ENCODE results near the gene ZNF205. TPM values are rescaled to one million over a fixed set of nuclear protein-coding genes. Genes with fewer than 3 reads are reported as not detected.
"Not testable (repeated sequence)": the region's sequence is repeated elsewhere in the genome, so short reads cannot be mapped to it uniquely, and the experiment has no call there.

The ZNF205 gene
- total RNA-seq, 1 donor, result 17.7 TPM

DNA sequence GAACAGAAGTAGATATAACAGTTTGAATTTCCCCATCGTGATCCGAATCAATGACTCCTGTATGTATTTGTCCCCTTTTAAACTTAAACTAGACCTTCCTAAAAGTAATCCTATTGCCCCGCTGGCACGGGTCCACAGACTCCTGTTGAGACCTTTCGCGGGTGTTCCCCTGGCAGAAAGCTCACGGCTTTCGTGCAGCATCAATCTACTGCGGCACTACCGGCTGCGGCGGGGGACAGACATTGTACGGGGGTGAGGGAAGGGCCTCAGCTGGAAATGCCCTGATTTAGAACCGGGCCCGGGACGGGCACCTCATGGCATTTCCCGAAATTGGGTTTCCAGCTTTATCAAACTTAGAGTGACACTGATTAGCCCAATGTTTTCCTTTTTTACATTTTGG is 32.4 kb upstream of the ZNF205 start:
- no peak overlapping the region for H3K27ac ChIP-seq (ENCODE audit: low read depth, low read length)
- H3K4me2 ChIP-seq (ENCODE audit: insufficient read depth, low read length), result no peak overlapping the region
- H3K36me3 ChIP-seq (ENCODE audit: insufficient read depth, low read length), result no peaks in the 10 kb centered on the region
- H3K4me1 ChIP-seq (ENCODE audit: insufficient read depth, low read length), result no peaks in the 10 kb centered on the region
- no peaks in the 10 kb centered on the region for H3K9me3 ChIP-seq (ENCODE audit: low read depth, low read length)
- H3K79me2 ChIP-seq (ENCODE audit: insufficient read depth, low read length), result no peaks in the 10 kb centered on the region
- H4K20me1 ChIP-seq (ENCODE audit: insufficient read depth, low read length), result no peaks in the 10 kb centered on the region
- no peak overlapping the region for H3K4me3 ChIP-seq (ENCODE audit: insufficient read depth, low read length)
- peak; percentile 9 for DNase-seq (ENCODE audit: insufficient read length, low spot score, missing footprints)
- H2AFZ ChIP-seq (ENCODE audit: low read length), result no peak overlapping the region
- H3K27me3 ChIP-seq (ENCODE audit: insufficient read depth, low read length), result peaks cover 41% of the 10 kb centered on the region
- TF ChIP-seq, protein P1, sequence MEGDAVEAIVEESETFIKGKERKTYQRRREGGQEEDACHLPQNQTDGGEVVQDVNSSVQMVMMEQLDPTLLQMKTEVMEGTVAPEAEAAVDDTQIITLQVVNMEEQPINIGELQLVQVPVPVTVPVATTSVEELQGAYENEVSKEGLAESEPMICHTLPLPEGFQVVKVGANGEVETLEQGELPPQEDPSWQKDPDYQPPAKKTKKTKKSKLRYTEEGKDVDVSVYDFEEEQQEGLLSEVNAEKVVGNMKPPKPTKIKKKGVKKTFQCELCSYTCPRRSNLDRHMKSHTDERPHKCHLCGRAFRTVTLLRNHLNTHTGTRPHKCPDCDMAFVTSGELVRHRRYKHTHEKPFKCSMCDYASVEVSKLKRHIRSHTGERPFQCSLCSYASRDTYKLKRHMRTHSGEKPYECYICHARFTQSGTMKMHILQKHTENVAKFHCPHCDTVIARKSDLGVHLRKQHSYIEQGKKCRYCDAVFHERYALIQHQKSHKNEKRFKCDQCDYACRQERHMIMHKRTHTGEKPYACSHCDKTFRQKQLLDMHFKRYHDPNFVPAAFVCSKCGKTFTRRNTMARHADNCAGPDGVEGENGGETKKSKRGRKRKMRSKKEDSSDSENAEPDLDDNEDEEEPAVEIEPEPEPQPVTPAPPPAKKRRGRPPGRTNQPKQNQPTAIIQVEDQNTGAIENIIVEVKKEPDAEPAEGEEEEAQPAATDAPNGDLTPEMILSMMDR (IDR thresholded peaks at IDR 0.05; ENCODE audit: extremely low read depth, low read depth, low read length), result no peak

DNA sequence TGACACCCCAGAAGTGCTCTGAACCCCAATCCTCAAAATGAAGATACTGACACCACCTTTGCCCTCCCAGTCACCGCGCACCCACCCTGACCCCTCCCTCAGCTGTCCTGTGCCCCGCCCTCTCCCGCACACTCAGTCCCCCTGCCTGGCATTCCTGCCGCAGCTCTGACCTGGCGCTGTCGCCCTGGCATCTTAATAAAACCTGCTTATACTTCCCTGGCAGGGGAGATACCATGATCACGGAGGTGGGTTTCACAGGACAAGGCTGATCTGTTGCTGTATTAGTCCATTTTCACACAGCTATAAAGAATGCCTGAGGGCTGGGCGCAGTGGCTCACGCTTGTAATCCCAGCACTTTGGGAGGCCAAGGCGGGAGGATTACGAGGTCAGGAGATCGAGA is 30.4 kb upstream of the ZNF205 start:
- not testable (repeated sequence) for H3K4me3 ChIP-seq (ENCODE audit: insufficient read depth, low read length); H3K27ac ChIP-seq (ENCODE audit: low read depth, low read length); DNase-seq (ENCODE audit: insufficient read length, low spot score, missing footprints); H3K36me3 ChIP-seq (ENCODE audit: insufficient read depth, low read length); H3K79me2 ChIP-seq (ENCODE audit: insufficient read depth, low read length); H3K9me3 ChIP-seq (ENCODE audit: low read depth, low read length); H2AFZ ChIP-seq (ENCODE audit: low read length); H4K20me1 ChIP-seq (ENCODE audit: insufficient read depth, low read length); H3K4me2 ChIP-seq (ENCODE audit: insufficient read depth, low read length); H3K4me1 ChIP-seq (ENCODE audit: insufficient read depth, low read length)
- peaks cover 35% of the 10 kb centered on the region for H3K27me3 ChIP-seq (ENCODE audit: insufficient read depth, low read length)

DNA sequence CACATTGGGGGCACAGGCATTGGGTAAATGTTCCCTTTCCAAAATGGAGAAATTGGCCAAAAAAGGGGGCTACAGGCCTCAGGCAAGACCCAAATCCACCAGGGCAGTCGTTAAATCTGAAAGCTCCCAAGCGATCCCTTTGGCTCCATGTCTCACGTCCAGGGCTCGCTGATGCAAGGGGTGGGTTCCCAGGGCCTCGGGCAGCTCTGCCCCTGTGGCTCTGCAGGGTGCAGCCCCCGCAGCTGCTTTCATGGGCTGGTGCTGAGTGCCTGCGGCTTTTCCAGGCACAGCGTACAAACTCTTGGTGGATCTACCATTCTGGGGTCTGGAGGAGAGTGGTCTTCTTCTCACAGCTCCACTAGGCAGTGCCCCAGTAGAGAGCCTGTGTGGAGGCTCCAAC is 29.0 kb upstream of the ZNF205 start:
- not testable (repeated sequence) for H3K4me3 ChIP-seq (ENCODE audit: insufficient read depth, low read length); H3K4me2 ChIP-seq (ENCODE audit: insufficient read depth, low read length); H3K27ac ChIP-seq (ENCODE audit: low read depth, low read length); H4K20me1 ChIP-seq (ENCODE audit: insufficient read depth, low read length); H3K4me1 ChIP-seq (ENCODE audit: insufficient read depth, low read length); H3K79me2 ChIP-seq (ENCODE audit: insufficient read depth, low read length); H2AFZ ChIP-seq (ENCODE audit: low read length); H3K9me3 ChIP-seq (ENCODE audit: low read depth, low read length); H3K36me3 ChIP-seq (ENCODE audit: insufficient read depth, low read length); DNase-seq (ENCODE audit: insufficient read length, low spot score, missing footprints)
- peaks cover 28% of the 10 kb centered on the region for H3K27me3 ChIP-seq (ENCODE audit: insufficient read depth, low read length)

DNA sequence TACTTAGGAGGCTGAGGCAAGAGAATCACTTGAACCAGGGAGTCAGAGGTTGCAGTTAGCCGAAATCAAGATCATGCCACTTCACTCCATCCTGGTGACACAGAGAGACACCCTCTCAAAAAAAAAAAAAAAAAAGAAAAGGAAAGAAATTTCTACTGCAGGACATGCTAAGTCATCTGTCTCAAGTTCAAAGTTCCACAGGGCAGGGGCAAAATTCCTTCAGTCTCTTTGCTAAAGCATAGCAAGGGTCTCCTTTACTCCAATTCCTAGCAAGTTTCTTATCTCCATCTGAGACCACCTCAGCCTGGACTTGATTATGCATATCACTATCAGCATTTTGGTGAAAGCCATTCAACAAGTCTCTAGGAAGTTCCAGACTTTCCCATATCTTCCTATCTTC is 27.9 kb upstream of the ZNF205 start:
- Histone ChIP-seq H3K4me3 (ENCODE audit: insufficient read depth, low read length) (no peak overlapping the region), H3K27me3 (ENCODE audit: insufficient read depth, low read length) (peaks cover 20% of the 10 kb centered on the region), H3K36me3 (ENCODE audit: insufficient read depth, low read length) (no peaks in the 10 kb centered on the region), H4K20me1 (ENCODE audit: insufficient read depth, low read length) (no peaks in the 10 kb centered on the region), H3K27ac (ENCODE audit: low read depth, low read length) (no peak overlapping the region), H3K4me1 (ENCODE audit: insufficient read depth, low read length) (no peaks in the 10 kb centered on the region), H3K79me2 (ENCODE audit: insufficient read depth, low read length) (no peaks in the 10 kb centered on the region), H2AFZ (ENCODE audit: low read length) (no peak overlapping the region), H3K4me2 (ENCODE audit: insufficient read depth, low read length) (no peak overlapping the region), H3K9me3 (ENCODE audit: low read depth, low read length) (no peaks in the 10 kb centered on the region)
- DNase-seq (ENCODE audit: insufficient read length, low spot score, missing footprints), result no peak
- TF ChIP-seq, protein P1 (IDR thresholded peaks at IDR 0.05; ENCODE audit: extremely low read depth, low read depth, low read length), result no peak

DNA sequence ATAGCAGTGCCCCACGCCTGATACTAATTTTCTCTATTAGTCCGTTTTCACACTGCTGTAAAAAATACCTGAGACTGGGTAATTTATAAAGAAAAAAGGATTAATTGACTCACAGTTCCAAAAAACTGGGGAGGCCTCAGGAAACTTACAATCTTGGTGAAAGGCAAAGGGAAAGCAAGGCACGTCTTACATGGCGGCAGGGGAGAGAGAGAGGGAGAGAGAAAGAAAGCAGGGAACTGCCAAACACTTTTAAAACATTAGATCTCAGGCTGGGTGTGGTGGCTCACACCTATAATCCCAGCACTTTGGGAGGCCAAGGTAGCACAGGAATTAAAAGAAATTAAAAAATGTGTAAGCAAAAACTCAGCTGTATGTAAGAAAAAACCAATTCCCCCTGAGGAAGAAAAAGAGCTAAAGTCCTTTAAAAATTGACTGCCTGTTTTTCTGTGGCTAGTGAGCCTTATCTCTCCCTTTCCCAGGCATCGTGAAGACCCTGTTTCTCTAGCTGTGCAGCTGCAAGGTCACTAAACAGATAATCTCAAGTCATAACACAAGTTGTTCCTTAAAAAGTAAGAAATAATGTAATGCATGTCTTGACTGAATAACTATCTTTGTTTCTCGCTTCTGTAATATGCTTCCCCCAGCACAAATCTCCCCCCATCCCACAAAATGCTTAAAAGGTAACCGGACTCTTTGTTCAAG is 27.3 kb upstream of the ZNF205 start:
- no peaks in the 10 kb centered on the region for H3K9me3 ChIP-seq (ENCODE audit: low read depth, low read length)
- no peaks in the 10 kb centered on the region for H3K79me2 ChIP-seq (ENCODE audit: insufficient read depth, low read length)
- peaks cover 20% of the 10 kb centered on the region for H3K27me3 ChIP-seq (ENCODE audit: insufficient read depth, low read length)
- H3K4me2 ChIP-seq (ENCODE audit: insufficient read depth, low read length), result no peak overlapping the region
- no peaks in the 10 kb centered on the region for H3K4me1 ChIP-seq (ENCODE audit: insufficient read depth, low read length)
- TF ChIP-seq, protein P1 (IDR thresholded peaks at IDR 0.05; ENCODE audit: extremely low read depth, low read depth, low read length), result no peak
- H3K4me3 ChIP-seq (ENCODE audit: insufficient read depth, low read length), result no peak overlapping the region
- DNase-seq (ENCODE audit: insufficient read length, low spot score, missing footprints), result no peak
- H3K27ac ChIP-seq (ENCODE audit: low read depth, low read length), result no peak overlapping the region
- no peak overlapping the region for H2AFZ ChIP-seq (ENCODE audit: low read length)
- H4K20me1 ChIP-seq (ENCODE audit: insufficient read depth, low read length), result no peaks in the 10 kb centered on the region
- no peaks in the 10 kb centered on the region for H3K36me3 ChIP-seq (ENCODE audit: insufficient read depth, low read length)
